ENCODE results near the gene ALKBH5. TPM values are rescaled to one million over a fixed set of nuclear protein-coding genes. Genes with fewer than 3 reads are reported as not detected.

ALKBH5 gene
- total RNA-seq, 3 donors from 2014 or later (not counting 1 experiment from before 2014, with no cell fraction given): 95.6 to 114 (median 96.7) TPM

DNA sequence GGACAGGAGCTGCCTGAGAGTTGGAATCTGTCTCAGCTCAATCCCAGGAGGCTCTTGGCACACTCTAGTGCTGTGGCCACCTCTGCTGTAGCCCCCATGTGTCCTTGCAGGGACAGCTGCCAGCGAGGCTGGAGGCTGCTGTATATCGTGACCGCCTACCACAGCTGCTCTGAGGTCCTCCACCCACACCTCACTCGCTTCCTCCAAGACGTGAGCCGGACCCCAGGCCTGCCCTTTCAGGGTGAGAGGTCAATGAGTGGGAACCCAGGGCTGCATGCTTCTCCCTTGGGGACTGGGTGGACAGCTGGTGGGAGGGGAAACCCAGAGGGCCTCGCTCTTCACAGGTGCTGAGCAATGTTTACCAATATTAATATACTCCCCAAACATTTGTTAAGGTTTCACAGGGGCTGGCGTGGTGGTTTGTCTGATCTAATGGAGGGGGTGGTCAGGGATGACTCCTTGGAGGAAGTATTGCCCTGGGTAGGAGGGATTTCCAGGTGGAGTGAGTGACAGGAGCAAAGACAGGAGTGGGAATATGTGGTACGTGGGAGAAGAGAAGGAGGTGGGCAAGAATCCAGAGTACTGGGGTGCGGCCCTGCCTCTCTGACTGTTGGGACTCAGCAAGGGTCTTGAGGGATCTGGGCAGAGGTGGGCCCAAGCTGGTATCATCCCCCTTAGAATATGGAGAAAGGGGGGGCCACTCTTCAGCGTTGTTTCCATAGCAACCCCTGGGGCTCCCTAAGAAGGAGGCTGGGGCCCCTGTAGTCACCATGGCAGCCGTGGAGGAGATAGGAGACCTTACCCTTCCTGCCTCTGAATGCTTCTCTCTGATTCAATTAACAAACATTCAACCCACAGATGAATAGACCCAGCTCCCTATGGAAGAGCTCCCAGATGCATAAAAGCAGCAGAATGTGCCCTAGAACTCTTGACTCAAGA lies 22.2 kb upstream of the ALKBH5 start:
- no peak overlapping the region for H3K27ac ChIP-seq (ENCODE audit: low read length)
- H3K27me3 ChIP-seq (ENCODE audit: control insufficient read depth, insufficient read depth, low read length): no peaks in the 10 kb centered on the region
- intact Hi-C loops (cut with micrococcal nuclease): no loop called here
- H3K27me3 Mint-ChIP-seq (ENCODE audit: low read depth in 2 of 2): no peaks in the 10 kb centered on the region
- H3K36me3 Mint-ChIP-seq: no peaks in the 10 kb centered on the region
- DNase-seq: no peak
- TF ChIP-seq, protein P1, sequence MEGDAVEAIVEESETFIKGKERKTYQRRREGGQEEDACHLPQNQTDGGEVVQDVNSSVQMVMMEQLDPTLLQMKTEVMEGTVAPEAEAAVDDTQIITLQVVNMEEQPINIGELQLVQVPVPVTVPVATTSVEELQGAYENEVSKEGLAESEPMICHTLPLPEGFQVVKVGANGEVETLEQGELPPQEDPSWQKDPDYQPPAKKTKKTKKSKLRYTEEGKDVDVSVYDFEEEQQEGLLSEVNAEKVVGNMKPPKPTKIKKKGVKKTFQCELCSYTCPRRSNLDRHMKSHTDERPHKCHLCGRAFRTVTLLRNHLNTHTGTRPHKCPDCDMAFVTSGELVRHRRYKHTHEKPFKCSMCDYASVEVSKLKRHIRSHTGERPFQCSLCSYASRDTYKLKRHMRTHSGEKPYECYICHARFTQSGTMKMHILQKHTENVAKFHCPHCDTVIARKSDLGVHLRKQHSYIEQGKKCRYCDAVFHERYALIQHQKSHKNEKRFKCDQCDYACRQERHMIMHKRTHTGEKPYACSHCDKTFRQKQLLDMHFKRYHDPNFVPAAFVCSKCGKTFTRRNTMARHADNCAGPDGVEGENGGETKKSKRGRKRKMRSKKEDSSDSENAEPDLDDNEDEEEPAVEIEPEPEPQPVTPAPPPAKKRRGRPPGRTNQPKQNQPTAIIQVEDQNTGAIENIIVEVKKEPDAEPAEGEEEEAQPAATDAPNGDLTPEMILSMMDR (IDR thresholded peaks at IDR 0.05): no peak
- peaks cover 6 to 15% of the 10 kb centered on the region in 2 donors for H3K4me1 Mint-ChIP-seq
- peak overlapping the region; percentile 6 for H3K4me3 Mint-ChIP-seq
- no peaks in the 10 kb centered on the region for H3K9me3 Mint-ChIP-seq
- H3K36me3 ChIP-seq (ENCODE audit: control insufficient read depth, insufficient read depth, low read length): no peaks in the 10 kb centered on the region
- no peak overlapping the region for H3K4me3 ChIP-seq (ENCODE audit: low read length)
- H3K9me3 ChIP-seq (ENCODE audit: control insufficient read depth, insufficient read depth, low read length): no peaks in the 10 kb centered on the region
- WGBS (ENCODE audit: insufficient coverage): 84% methylated on average over 11 of the region's 12 CpGs
- H3K27ac Mint-ChIP-seq: no peak overlapping the region
- peaks cover 13% of the 10 kb centered on the region for H3K4me1 ChIP-seq (ENCODE audit: control insufficient read depth, insufficient read depth, low read length)
- ATAC-seq: no peak

DNA sequence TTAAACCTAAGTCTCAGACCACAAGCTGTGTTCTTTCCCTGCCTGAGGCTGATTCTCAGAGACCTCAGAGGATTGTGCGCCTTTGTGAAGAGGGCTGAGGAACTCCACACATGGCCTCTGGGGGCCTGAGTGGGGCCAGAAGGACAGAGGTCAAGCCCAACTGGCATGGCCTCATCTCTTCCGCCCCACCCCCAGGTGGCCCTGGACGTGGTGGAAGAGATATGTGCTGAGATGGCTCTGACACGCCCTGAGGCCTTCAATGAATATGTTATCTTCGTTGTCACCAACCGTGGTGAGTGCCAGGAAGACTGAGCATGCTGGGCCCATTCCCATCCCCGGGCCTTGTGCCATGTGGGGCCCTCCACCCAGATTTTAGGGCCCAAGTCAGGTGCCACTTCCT lies 20.1 kb upstream of the ALKBH5 start:
- intact Hi-C loops (cut with micrococcal nuclease): no loop called here
- Mint-ChIP-seq H3K27me3 (ENCODE audit: low read depth in 2 of 2) (no peaks in the 10 kb centered on the region), H3K27ac (no peak overlapping the region), H3K9me3 (no peaks in the 10 kb centered on the region), H3K4me3 (no peak overlapping the region), H3K4me1 (peaks cover 0 to 7% of the 10 kb centered on the region in 2 donors), H3K36me3 (no peaks in the 10 kb centered on the region)
- no peaks in the 10 kb centered on the region for H3K27me3 ChIP-seq (ENCODE audit: control insufficient read depth, insufficient read depth, low read length)
- WGBS (ENCODE audit: insufficient coverage): 87% methylated on average over 7 of the region's 7 CpGs
- DNase-seq: no peak
- no peak overlapping the region for H3K4me3 ChIP-seq (ENCODE audit: low read length)
- TF ChIP-seq, protein P1 (IDR thresholded peaks at IDR 0.05): no peak
- ATAC-seq: no peak
- H3K36me3 ChIP-seq (ENCODE audit: control insufficient read depth, insufficient read depth, low read length): no peaks in the 10 kb centered on the region
- no peaks in the 10 kb centered on the region for H3K9me3 ChIP-seq (ENCODE audit: control insufficient read depth, insufficient read depth, low read length)
- no peak overlapping the region for H3K27ac ChIP-seq (ENCODE audit: low read length)
- peaks cover 5% of the 10 kb centered on the region for H3K4me1 ChIP-seq (ENCODE audit: control insufficient read depth, insufficient read depth, low read length)

DNA sequence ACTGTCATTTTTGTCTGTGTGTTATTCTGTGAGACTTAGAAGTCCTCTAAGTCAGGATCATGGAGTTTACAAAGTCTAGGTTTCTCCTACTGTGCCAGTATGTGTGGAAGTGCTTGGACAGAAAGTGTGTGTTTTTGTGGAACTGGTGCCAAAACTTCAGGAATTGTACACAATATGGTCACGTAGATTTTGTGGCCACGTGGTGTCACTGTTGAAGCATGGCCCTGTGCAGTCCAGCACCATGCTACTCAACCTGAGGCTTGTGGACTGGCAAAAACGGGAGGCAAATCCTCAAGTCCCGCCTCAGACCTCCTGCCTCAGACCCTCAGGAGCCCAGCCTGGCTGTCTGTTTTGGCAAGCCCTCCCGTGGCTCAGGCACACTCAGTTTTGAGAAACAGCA lies 16.7 kb upstream of the ALKBH5 start:
- 87% methylated on average over 5 of the region's 5 CpGs for WGBS (ENCODE audit: insufficient coverage)
- TF ChIP-seq, protein P1 (IDR thresholded peaks at IDR 0.05): no peak
- H3K27ac ChIP-seq (ENCODE audit: low read length): no peak overlapping the region
- no peak for DNase-seq
- ATAC-seq: no peak
- intact Hi-C loops (cut with micrococcal nuclease): no loop called here
- no peaks in the 10 kb centered on the region for H3K4me1 ChIP-seq (ENCODE audit: control insufficient read depth, insufficient read depth, low read length)
- Mint-ChIP-seq H3K27me3 (ENCODE audit: low read depth in 2 of 2) (no peaks in the 10 kb centered on the region), H3K9me3 (no peaks in the 10 kb centered on the region), H3K27ac (no peak overlapping the region), H3K36me3 (no peaks in the 10 kb centered on the region), H3K4me3 (no peak overlapping the region), H3K4me1 (no peaks in the 10 kb centered on the region)
- H3K27me3 ChIP-seq (ENCODE audit: control insufficient read depth, insufficient read depth, low read length): no peaks in the 10 kb centered on the region
- H3K36me3 ChIP-seq (ENCODE audit: control insufficient read depth, insufficient read depth, low read length): no peaks in the 10 kb centered on the region
- H3K9me3 ChIP-seq (ENCODE audit: control insufficient read depth, insufficient read depth, low read length): no peaks in the 10 kb centered on the region
- H3K4me3 ChIP-seq (ENCODE audit: low read length): no peak overlapping the region
